ENCODE data around the gene PLD1.
"Not testable (repeated sequence)": the region's sequence is repeated elsewhere in the genome, so short reads cannot be mapped to it uniquely, and the experiment has no call there.

Gene PLD1

DNA sequence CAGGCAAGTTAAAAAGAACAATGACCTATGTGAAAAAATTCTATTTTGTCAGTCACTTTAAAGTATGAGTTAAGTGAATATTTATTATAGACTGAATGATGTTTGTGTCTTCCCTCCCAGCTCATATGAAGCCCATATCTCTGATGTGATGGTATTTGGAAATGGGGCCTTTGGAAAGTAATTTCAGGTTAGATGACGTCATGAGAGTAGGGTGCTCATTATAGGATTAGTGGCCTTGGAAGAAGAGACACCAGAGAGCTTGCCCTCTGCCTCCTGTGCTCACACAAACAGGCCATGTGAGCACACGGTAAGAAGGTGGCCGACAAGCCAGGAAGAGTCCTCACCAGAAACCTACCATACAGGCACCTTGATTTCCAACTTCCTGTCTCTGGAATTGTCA is 211.3 kb downstream of the PLD1 start:
- no peak for DNase-seq

DNA sequence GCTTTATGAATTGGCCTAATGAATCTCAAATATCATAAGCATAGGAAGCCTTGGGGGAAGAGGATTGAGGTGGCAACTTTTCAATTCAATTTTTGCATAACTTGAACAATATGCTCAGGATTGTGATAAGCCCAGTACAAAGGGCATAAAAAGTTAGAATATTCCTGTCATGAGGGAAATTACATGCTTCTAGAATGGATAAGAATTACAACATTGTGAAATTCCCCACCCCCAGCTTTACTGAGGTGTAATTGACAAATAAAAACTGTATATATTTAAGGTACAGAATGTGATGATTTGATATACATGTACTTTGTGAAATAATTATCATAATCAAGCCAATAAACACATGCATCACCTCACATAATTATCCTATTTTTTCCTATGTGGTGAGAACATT is 217.5 kb downstream of the PLD1 start:
- no peak for DNase-seq

DNA sequence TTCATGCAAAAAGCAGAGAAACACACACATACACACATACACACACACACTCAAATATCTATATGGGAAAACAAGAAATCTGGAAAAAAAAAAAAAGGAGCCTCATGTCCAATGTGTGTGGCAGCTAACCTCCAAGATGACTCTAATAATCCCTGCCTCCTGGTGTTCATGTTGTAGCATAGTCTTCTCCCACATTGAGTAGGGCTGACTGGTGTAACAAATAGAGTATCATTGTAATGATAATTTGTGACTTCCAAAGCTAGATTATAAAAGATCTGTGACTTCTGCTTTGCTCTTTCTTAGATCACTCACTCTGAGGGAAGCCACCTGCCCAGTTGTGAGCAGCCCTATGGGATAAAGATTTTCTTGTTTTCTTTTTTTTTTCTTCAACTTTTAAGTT is 219.2 kb downstream of the PLD1 start:
- DNase-seq: no peak

DNA sequence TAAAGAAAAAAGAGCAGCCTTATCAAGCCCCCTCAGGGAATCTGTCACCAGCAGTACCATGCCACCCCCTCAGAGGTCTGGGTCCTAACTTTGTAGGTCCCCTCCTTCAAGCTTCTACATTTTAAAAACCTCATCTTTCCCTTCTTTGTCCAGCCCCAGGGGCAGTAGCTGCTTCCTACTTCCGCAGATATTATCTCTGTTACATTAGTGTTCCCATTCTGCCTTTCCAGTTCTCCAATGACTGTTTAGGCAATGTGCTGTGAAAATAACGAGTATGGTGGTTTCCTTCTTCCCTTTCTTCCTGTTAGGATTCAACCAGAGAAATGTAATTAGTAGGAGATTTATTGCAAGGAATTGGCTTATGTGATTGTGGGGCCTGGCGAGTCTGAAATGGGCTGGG is 224.0 kb downstream of the PLD1 start:
- DNase-seq: no peak

DNA sequence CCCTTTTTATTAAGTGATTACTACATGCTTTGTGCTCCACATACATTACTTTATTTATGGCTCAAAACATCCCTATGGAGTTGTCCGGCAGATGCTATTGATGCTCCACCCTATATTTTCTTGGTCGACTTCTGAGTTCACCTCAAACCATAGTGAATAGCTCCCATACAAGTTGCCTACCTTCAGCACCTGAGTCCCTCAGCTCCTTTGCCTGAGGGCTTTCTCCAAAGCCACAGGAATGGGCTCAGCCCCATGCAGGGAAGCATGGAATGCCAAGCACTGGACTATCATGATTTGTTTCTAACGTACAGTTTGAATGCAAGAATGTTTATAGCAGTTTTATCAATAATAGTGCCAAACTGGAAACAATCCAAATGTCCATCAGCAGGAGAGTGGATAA is 225.2 kb downstream of the PLD1 start:
- no peak for DNase-seq

DNA sequence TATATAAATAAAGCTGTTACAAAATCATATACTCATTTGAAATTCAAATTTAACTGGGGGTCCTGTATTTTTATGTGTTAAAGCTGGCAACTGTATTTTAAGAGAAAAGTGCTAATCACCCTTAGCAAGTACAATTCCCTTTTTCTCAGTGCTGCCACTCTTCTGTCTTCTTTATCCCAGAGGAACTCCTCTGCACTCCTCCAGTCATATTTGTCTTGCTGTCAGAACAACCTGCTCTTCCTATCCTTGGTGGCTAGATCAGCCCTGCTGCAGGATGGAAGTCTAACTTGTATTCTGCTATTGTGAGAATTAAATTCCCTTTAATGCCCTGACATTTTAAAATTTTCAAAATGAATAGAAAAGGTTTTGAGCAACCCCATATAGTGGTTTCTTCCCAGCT is 226.2 kb downstream of the PLD1 start:
- no peak for DNase-seq

DNA sequence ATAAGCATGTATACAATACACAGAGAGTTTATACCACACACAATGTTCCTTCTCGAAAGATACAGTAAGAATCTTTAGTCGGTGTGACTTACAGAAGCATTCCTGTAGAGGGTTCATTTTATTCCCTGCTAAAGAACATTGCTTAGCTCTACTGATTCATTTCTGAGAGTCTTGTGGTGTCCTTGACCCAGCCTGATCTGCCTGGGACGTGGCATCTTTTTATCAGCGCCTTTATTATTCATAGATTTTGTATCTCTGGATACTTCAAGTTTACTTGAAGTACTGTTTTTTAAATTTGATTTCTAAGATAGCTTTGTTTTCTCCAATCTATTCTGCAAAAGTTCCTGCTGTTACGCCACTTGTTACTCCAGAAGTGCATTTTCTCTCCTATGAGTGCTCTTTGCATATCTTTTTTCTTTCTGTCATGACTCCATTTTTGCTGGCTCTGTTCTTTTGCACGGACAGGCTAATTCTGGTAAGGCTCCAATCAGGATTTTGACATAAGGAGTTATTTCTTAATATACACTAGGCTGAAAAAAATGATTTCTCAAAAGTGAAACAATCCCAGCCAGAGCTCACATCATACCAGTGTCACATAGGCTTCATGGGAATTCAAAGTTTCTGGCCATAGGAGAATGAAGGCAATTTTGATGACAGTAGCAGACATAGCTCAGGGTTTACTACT is 235.6 kb downstream of the PLD1 start:
- DNase-seq: no peak

DNA sequence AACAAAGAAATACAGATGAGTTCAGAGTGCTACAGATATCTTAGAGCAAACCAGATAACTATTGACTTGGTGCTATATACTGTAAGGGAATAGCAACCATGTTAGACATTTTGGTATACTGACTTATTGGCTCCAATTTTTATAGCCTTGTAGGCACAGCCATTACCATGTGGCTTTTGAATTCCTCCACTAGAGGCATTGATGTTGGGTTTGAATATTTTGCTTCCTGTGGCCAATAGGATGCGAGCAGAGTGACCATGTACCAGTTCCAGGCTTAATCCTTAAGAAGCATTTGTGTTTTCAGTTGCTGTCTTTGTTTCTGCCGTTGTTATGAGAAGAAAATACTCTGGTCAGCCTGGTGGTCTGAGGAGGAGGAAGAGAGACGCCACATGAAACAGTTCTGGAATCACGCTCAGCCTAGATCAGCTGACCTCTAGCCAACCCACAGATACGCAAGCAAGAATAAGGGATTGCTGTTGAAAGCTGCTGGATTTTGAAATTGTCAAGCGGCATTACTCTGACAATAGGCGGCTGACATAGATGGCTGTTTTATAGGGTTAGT is 240.6 kb downstream of the PLD1 start:
- no peak for DNase-seq

DNA sequence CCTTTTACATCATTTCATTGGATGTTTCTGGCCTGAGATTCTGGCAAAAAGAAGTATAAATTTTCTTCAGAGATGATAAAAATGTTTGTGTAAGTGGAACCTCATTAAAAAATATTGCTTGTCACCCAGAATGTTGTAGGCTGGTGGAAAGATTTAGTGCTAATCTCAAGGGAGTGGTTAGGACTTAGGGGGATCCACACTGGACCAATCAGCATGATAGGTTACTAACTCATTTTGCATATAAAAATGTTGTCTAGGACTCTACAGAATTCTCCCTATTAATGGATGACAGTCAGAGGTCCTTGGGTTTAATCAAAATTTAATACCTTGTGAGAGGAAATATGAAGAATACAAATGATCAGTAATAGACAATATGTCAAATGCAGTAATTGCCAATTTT is 241.5 kb downstream of the PLD1 start:
- no peak for DNase-seq

DNA sequence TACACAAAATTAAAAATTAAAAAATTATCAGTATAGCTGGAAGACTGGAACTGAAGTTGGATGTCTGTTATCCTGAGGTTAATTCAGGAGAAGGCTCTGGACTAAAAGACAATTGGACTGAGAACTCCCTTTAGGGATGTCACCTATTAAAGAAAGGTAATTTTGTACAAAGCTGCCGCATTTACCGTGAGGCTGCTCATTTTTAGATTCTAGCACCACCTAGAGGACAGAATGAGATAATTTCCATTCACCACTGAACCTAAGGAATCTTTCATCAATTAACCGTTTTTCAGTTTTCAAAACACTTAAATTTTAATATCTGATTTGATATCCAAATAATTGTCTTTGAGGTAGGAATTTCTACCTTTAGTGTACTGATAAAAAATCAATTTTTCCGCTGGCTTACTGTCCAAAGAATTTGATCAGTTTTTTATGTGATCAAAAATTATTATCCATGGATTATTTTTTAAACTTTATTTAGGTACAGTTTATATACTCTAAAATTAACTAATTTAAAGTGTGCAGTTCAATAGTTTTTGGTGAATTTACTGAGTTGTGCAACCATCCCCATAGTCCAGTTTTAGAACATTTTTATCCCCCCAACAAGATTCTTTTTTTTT is 243.4 kb downstream of the PLD1 start:
- no peak for DNase-seq

DNA sequence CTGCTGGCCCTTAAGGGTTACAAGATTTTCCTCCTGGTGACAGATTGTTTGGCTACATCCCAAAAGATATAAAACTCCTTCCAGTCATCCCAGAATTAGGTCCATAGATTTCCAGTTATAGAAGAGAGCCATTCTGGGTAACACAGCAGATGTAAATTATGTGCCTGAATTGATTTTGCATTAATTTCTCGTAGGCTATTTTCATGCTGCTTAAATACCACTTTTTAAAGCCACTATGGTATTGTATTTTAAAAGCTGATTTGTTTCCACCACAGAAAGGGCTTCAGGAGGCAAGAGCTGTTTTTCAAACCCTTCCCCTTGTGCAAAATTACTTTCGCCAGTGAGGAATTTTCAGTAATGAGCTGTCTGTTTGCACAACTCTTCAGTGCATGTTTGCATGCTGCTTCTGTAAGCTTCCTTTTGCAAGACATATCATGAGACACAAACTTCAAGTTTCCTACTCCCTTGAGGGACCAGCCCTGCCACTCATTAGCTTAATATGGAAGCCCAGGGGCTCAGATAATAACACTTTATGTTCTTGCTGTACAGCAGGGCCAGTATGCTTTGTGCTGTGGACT is 244.7 kb downstream of the PLD1 start:
- DNase-seq: no peak

DNA sequence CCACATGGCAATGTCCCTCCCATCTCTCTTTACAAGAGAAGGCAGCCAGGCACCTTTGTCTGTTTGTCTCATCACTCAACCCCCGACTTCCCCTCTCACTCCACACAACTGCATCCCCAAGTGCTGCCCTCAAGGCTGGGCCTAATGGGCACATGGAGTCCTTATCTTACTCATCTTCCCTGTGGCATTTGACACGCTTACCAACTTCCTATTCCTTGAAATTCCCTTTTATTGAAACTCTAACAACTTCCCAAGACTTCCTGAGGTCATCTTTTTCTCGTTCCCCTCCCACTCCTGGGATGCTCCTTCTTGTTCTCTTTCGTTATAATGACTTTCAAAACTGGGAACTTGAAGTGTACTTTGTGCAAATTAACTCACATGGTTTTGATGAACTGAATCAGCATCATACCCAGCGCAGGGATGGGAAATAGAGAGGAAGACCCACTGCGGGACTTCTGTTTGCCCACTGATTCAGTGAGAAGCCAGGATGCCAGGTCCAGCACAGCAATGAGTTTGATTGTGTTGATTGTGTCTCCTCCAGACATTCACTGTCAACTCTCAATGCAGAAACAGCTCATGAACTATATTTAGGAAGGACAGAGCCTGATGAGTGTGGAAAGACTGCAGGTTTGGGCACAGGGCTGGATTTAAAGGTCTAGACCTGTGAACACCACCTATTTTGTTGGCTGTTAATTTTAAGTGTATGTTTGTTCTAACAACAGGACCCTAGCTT is 245.4 kb downstream of the PLD1 start:
- no peak for DNase-seq

DNA sequence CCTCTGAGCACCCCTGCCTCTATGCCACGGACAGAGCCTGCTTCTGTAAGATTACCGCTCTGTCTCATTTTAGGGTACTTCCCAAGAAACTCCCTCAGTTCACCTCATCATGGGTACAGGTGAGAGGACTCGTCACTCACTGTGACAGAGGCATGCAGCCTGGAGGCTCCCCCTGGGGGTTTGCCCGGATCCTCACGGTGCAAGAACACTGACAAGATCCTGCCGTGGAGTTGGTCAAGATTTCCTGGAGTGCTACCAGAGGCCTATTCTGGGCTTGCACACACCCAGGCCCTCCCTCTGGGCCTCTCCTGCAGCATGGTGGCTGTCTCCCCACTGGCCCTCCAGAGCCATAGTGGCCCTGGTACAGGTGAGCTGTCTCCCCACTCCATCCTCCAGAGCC is 247.0 kb downstream of the PLD1 start:
- DNase-seq: no peak

DNA sequence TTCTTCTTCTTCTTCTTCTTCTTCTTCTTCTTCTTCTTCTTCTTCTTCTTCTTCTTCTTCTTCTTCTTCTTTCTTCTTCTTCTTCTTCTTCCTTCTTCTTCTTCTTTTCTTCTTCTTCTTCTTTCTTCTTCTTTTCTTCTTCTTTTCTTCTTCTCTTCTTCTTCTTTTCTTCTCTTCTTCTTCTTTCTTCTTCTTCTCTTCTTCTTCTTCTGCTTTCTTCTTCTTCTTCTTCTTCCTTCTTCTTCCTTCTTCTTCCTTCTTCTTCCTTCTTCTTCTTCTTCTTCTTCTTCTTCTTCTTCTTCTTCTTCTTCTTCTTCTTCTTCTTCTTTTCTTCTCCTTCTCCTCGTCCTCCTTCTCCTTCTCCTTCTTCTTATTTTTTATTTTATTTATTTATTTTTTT is 247.8 kb downstream of the PLD1 start:
- not testable (repeated sequence) for DNase-seq

DNA sequence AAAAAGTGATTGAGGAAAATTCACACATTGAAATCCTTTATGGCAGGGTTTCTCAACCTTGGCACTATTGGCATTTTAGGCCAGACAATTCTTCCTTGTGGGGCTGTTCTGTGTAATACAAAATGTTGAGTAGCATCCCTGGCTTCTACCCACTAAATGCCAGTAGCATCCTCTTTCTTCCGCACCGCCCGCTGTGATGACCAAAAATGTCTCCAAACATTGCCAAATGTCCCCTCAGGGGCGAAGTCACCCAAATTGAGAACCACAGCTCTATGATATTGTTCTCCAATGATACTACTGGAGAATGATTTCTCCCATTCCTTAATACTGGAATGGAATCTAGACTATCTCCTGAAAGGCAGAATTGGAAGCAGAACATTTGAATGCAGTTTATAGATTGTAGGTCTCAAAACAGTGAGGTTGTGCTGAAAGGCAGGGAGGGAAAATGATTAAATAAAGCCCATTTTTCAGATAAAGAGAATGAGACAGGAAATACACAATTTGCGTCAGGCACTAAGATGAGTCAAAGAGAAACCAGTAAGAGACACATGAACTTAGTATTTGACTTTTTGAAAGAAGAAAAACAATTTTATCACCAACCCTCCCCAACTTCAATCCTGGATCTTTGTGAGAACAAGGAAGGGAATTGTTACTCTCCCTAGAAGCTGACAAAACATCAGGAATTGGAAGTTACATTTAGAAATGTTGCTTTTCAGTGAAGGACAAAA is 248.5 kb downstream of the PLD1 start:
- DNase-seq: no peak

DNA sequence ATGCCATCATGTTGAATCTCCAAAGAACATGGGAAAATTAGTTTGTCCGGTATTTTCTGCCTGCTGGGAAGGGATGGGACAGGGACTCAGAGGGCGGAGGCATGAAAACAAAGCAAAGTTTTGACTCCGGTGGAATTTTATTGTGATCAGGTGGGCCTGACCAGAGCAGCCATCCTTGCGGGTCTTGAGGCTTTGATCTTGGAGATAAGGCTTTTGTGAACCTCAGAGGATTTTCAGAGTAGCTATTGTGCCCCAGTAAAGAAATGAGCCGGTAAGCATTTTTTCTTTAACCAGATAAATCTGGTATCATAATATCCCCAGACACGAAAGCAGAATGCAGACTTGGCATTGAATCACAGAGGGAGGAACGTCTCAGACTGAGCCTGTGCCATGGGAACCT is 250.7 kb downstream of the PLD1 start:
- DNase-seq: no peak

DNA sequence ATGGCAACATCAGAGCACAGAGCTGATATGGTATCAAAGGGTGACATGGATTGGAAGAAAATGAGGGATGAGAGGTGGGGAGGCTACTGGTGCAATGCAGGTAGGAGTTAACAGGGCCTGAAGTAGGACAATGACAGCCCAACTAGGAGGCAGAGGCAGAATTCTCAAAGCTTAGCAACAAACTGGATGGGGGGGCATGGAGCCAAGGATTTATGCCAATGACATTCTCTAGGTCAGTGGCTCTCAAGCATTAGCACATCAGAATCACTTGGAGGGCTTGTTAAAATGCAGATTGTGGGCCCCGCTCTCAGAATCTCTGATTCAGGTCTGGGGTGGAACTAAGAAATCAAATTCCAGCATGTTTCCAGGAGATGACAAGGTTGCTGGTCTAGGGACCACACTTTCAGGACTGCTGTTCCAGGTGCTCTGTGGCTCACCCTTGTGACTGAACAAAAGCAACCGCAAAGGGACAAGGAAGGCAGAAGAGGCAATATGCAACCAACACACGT is 252.0 kb downstream of the PLD1 start:
- no peak for DNase-seq

DNA sequence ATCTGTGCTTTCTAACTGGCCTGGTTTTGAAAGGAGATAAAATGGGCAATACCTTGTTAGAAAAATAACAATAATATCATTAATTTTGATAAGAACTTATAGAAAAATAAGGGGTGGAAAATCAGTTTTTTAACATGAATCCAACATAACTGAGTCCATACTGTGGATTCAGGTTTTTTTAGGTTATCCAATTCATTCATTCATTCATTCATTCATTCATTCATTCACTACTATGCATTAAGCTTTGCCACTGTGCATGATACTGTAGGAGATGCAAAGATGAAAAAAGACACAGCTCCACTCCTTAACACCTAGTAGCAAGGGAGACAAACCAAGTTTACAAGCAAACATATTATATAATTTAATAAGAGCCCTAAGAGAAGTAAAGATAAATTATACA is 253.1 kb downstream of the PLD1 start:
- no peak for DNase-seq

DNA sequence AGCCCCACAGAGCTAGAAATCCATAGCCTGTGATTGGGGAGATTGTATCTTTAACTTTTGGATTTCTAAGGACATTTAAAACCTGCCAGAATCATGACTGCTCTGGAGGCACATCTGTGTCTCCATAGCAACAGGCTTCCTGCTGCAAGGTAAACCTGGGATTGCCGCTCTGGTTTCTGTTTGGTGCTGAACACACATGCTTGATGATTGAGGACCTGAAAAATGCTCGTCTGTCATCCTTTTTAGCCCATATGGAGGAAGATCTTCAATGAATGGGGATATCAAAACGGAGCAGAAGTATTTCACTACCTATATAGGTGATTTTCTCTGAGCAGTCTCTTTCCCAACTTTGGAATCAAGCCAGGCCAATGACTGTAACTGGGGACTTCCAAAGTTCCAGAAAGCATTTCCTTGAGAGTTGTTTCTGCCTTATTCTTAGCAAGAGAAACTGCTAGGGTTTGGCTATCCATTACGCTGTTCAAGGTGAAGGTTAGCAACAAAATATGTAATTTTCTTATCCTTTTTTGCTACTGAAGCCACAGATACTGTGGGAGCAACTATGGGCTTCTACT is 253.6 kb downstream of the PLD1 start:
- no peak for DNase-seq

DNA sequence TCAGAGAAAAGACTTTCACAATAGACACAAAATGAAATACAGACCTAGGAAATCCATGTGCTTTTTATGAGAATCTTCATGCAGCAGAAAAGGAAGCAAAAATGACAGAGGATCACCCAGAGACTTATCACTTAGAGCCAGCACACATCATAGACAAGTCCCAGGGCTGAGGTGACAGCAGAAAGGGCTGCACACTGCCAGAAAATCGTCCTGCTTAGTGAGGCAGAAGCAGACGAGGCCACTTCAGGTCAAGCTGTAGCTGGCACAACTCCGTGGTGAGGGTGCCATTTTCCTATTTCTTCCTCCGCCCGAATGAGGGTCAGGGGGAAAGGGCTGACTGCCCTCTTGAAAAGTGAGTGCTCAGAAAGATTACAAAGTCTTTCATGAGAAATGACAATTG is 254.1 kb downstream of the PLD1 start:
- no peak for DNase-seq

DNA sequence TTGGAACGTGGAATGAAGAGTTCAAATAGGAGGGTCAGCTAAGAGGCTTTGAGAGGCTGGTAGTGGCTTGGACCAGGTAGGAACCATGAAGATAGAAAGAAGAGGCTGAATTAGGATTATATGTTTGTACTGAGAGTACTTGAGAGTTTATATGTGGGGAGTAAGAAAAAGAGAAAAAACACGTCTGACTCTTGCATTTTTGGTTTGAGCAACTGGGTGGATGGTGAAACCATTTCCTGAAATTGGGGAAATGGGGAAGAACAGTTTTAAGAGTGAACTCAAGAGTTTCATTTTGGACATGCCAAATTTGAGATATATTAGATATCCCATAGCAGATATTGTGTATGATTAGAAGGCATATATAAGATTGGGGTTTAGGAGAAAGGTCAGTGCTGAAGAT is 257.2 kb downstream of the PLD1 start:
- no peak for DNase-seq

DNA sequence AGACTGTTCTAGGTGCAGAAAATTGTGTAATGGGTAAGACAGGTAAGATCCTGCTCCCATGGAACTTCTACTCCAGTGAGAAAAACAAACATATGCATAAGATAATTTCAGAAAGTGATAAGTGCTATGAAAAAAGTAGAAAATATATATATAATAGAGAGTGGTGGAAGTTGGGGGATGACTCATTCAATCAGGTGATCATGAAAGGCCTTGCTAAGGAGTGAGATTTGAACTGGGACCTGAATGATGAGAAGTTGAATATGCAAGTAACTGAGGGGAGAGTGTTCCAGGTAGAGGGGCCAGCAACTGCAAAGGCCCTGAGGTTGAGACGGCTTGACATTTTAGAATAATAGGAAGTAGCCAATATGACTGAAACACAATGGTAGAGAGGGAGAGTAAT is 257.8 kb downstream of the PLD1 start:
- no peak for DNase-seq
